Measurements from ENCODE around the gene CACHD1.

- no peak for TF ChIP-seq CTCF (IDR thresholded peaks at IDR 0.05; ENCODE audit: low read depth, low read length)
- no peak for TF ChIP-seq EZH2phosphoT487 (IDR thresholded peaks at IDR 0.05; ENCODE audit: low read depth)
Measured at GRCh38 chr1:64530969-64531692, 61.2 kb downstream of the CACHD1 start.
